Measurements from ENCODE around the gene LRRC32.
"Not testable (repeated sequence)": the region's sequence is repeated elsewhere in the genome, so short reads cannot be mapped to it uniquely, and the experiment has no call there.

The LRRC32 gene

DNA sequence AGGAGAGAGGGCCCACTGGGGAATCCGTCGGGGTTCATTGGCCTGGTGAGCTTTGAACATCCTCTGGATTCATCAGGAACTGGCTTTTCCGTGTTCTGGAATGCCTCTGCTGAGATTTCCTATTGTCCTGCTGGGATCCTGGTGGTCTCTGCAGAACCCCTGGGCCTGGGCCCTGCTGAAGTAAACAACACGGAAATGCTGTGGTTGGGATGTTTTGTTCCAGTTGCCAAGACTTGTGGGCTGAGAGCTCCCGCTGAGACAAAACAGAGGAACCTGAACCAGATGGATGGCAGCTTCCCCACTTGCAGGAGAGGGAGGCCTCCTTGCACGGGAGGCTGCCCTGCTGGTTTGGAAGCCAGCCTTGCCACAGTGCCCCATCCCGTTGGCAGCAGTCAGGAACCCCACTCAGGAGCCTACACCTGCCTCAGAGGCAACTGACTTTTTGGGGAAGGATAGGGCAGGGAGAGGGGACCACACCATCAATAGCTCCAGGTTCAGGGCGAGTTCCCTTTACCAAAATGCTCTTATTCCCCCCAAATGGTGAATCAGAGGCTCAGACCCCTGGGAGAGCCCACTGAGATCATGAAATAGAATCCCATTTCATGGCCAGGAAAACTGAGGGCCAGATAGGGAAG is 60.7 kb downstream of the LRRC32 start:
- Histone ChIP-seq H4K20me1 (ENCODE audit: insufficient read depth) (no peaks in the 10 kb centered on the region), H3K36me3 (ENCODE audit: insufficient read depth) (no peaks in the 10 kb centered on the region), H3K79me2 (ENCODE audit: insufficient read depth, low read depth) (no peaks in the 10 kb centered on the region), H3K4me1 (ENCODE audit: low read depth, poor library complexity, severe bottlenecking) (no peaks in the 10 kb centered on the region), H3K9ac (no peak overlapping the region), H3K27ac (no peak overlapping the region), H3K4me2 (no peak overlapping the region), H2AFZ (ENCODE audit: low read depth) (no peak overlapping the region), H3K4me3 (IDR thresholded peaks at IDR 0.05; ENCODE audit: insufficient read depth, low read depth, low read length) (no peak overlapping the region), H3K27me3 (ENCODE audit: insufficient read depth, low read depth) (no peaks in the 10 kb centered on the region)
- TF ChIP-seq, protein P1, sequence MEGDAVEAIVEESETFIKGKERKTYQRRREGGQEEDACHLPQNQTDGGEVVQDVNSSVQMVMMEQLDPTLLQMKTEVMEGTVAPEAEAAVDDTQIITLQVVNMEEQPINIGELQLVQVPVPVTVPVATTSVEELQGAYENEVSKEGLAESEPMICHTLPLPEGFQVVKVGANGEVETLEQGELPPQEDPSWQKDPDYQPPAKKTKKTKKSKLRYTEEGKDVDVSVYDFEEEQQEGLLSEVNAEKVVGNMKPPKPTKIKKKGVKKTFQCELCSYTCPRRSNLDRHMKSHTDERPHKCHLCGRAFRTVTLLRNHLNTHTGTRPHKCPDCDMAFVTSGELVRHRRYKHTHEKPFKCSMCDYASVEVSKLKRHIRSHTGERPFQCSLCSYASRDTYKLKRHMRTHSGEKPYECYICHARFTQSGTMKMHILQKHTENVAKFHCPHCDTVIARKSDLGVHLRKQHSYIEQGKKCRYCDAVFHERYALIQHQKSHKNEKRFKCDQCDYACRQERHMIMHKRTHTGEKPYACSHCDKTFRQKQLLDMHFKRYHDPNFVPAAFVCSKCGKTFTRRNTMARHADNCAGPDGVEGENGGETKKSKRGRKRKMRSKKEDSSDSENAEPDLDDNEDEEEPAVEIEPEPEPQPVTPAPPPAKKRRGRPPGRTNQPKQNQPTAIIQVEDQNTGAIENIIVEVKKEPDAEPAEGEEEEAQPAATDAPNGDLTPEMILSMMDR (conservative IDR thresholded peaks at IDR 0.05; ENCODE audit: low read depth, low read length) = no peak

DNA sequence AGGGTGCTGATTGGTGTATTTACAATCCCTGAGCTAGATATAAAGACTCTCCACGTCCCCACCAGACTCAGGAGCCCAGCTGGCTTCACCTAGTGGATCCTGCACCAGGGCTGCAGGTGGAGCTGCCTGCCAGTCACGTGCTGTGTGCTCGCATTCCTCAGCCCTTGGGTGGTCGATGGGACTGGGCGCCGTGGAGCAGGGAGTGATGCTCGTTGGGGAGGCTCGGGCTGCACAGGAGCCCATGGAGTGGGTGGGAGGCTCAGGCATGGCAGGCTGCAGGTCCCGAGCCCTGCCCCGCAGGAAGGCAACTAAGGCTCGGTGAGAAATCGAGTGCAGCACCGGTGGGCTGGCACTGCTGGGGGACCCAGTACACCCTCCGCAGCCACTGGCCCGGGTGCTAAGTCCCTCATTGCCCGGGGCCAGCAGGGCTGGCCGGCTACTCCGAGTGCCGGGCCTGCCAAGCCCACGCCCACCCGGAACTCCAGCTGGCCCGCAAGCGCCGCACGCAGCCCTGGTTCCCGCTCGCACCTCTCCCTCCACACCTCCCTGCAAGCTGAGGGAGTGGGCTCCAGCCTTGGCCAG is 61.6 kb downstream of the LRRC32 start:
- not testable (repeated sequence) for H3K27me3 ChIP-seq (ENCODE audit: insufficient read depth, low read depth); H3K4me3 ChIP-seq (IDR thresholded peaks at IDR 0.05; ENCODE audit: insufficient read depth, low read depth, low read length); H3K9ac ChIP-seq; H3K36me3 ChIP-seq (ENCODE audit: insufficient read depth); H3K27ac ChIP-seq; H3K4me2 ChIP-seq; H4K20me1 ChIP-seq (ENCODE audit: insufficient read depth); H2AFZ ChIP-seq (ENCODE audit: low read depth); H3K79me2 ChIP-seq (ENCODE audit: insufficient read depth, low read depth); H3K4me1 ChIP-seq (ENCODE audit: low read depth, poor library complexity, severe bottlenecking)

GRCh38 chr11:76608228-76608627 is 62.3 kb downstream of the LRRC32 start:
- H2AFZ ChIP-seq (ENCODE audit: low read depth); H3K4me1 ChIP-seq (ENCODE audit: low read depth, poor library complexity, severe bottlenecking); H3K4me3 ChIP-seq (IDR thresholded peaks at IDR 0.05; ENCODE audit: insufficient read depth, low read depth, low read length); H3K27ac ChIP-seq; H3K36me3 ChIP-seq (ENCODE audit: insufficient read depth); H3K27me3 ChIP-seq (ENCODE audit: insufficient read depth, low read depth); H3K79me2 ChIP-seq (ENCODE audit: insufficient read depth, low read depth); H3K9ac ChIP-seq; H3K4me2 ChIP-seq; H4K20me1 ChIP-seq (ENCODE audit: insufficient read depth): not testable (repeated sequence)

Data from KMS-11 (cell line).